ENCODE measurements around the gene AFG3L2. TPM values are rescaled to one million over a fixed set of nuclear protein-coding genes. Genes with fewer than 3 reads are reported as not detected.

Gene AFG3L2
- total RNA-seq, 1 experiment from 2014 or later: 73.5 TPM

- no peak for TF ChIP-seq CTCF (conservative IDR thresholded peaks at IDR 0.05)
- Histone ChIP-seq H3K27ac (ENCODE audit: insufficient read length, low read depth, low read length) (no peak overlapping the region), H3K9me3 (ENCODE audit: control insufficient read depth, low read depth, low read length) (peaks cover 16% of the 10 kb centered on the region), H2BK120ac (ENCODE audit: low read depth, low read length, poor library complexity, severe bottlenecking) (no peak overlapping the region), H2BK20ac (ENCODE audit: low read depth, low read length, poor library complexity, severe bottlenecking) (no peak overlapping the region), H3K4ac (ENCODE audit: low read depth, low read length) (no peak overlapping the region), H3K79me1 (ENCODE audit: insufficient read depth, low read depth, low read length, poor library complexity, severe bottlenecking) (no peaks in the 10 kb centered on the region), H3K27me3 (ENCODE audit: insufficient read depth, low read length) (no peaks in the 10 kb centered on the region), H3K18ac (ENCODE audit: insufficient read length, low read depth, low read length) (no peak overlapping the region), H2BK15ac (ENCODE audit: low read depth, low read length) (no peak overlapping the region), H4K8ac (replicated peaks; ENCODE audit: insufficient read length, low read depth, low read length) (no peak overlapping the region), H2AFZ (ENCODE audit: low read length) (no peak overlapping the region), H2BK12ac (ENCODE audit: insufficient read length, low read depth, low read length) (no peak overlapping the region), H3K4me1 (ENCODE audit: insufficient read depth, low read length) (no peaks in the 10 kb centered on the region), H3K14ac (ENCODE audit: insufficient read depth, low read length) (no peak overlapping the region), H2BK5ac (ENCODE audit: insufficient read length, low read length) (no peak overlapping the region), H4K91ac (ENCODE audit: insufficient read length, low read depth, low read length) (no peak overlapping the region), H3K23me2 (ENCODE audit: insufficient read length, low read depth, low read length, poor library complexity, severe bottlenecking) (peaks cover 7% of the 10 kb centered on the region), H3K9ac (ENCODE audit: extremely low read depth, insufficient read length, low read length) (no peak overlapping the region), H3K79me2 (ENCODE audit: insufficient read depth, low read length) (no peaks in the 10 kb centered on the region), H3K23ac (ENCODE audit: insufficient read length, low read depth, low read length) (no peak overlapping the region), H3K56ac (ENCODE audit: insufficient read length, low read depth, low read length) (no peak overlapping the region), H3T11ph (ENCODE audit: low read length) (no peak overlapping the region), H4K20me1 (ENCODE audit: control insufficient read depth, insufficient read depth, insufficient read length) (no peaks in the 10 kb centered on the region), H4K5ac (ENCODE audit: insufficient read length, low read depth, low read length) (no peak overlapping the region), H2AK5ac (ENCODE audit: insufficient read length, low read length) (no peak overlapping the region), H3K4me2 (ENCODE audit: insufficient read depth, insufficient read length, low read length) (no peak overlapping the region)
- Mint-ChIP-seq H3K36me3 (ENCODE audit: insufficient read depth in 1 of 3, low read depth in 3 of 3) (peaks cover 3 to 17% (median 8%) of the 10 kb centered on the region in 3 experiments; a peak in 6 of 7 replicates), H3K4me3 (no peak overlapping the region), H3K27ac (no peak overlapping the region), H3K9me3 (no peaks in the 10 kb centered on the region; a peak in 1 of 5 replicates), H3K4me1 (peaks cover 13 to 19% of the 10 kb centered on the region in 2 experiments), H3K27me3 (ENCODE audit: low read depth) (no peaks in the 10 kb centered on the region)
- no CpG with 5 or more reads among the region's 10 CpGs for WGBS (ENCODE audit: extremely low coverage, insufficient read length, low lambda C conversion rate)
- no peak for DNase-seq
These were observed 46.4 kb upstream of the AFG3L2 start for GRCh38 chr18:12423393-12423792.
